Aorta (tissue), 5 donors: Measurements from ENCODE around the gene FBN1. TPM values are rescaled to one million over a fixed set of nuclear protein-coding genes. Genes with fewer than 3 reads are reported as not detected.

ENCODE experiments used
- ATAC-seq: fragments of 200-7000 bp; cut with Tn5 transposase; one replicate; pipeline ENCODE4 v1.9.1; 2022; ENCODE audit warnings: moderate library complexity; ENCODE audit not compliant: low FRiP score
- DNase-seq, 2 donors: peaks; one replicate each; pipeline ENCODE4 v3.0.0-alpha.2; 2020
- H3K27ac ChIP-seq, 2 donors: one replicate each; pipeline ENCODE4 v1.5.1; 2013; ENCODE audit warnings: low read length in 2 of 2, mild to moderate bottlenecking in 2 of 2, moderate library complexity in 2 of 2, control low read depth in 1 of 2, inconsistent platforms in 1 of 2, low read depth in 1 of 2
- H3K27me3 ChIP-seq, 2 donors: one replicate each; pipeline ENCODE4 v1.6.1; 2013; ENCODE audit warnings: control low read depth in 1 of 2, low read length in 1 of 2, mild to moderate bottlenecking in 1 of 2, moderate library complexity in 1 of 2; ENCODE audit not compliant: insufficient read depth in 2 of 2, control insufficient read depth in 1 of 2
- H3K36me3 ChIP-seq, 2 donors: one replicate each; pipeline ENCODE4 v1.6.1; 2013; ENCODE audit warnings: control low read depth in 1 of 2, low read length in 1 of 2, mild to moderate bottlenecking in 1 of 2; ENCODE audit not compliant: insufficient read depth in 2 of 2, control insufficient read depth in 1 of 2
- H3K4me1 ChIP-seq, 2 donors: one replicate each; pipeline ENCODE4 v1.6.1; 2013; ENCODE audit warnings: low read length in 2 of 2, control low read depth in 1 of 2, mild to moderate bottlenecking in 1 of 2, moderate library complexity in 1 of 2; ENCODE audit not compliant: insufficient read depth in 2 of 2, control insufficient read depth in 1 of 2
- H3K4me3 ChIP-seq, 2 donors: one replicate each; pipeline ENCODE4 v1.5.1; 2013; ENCODE audit warnings: low read length in 2 of 2, control low read depth in 1 of 2, mild to moderate bottlenecking in 1 of 2
- H3K9me3 ChIP-seq: one replicate; pipeline ENCODE4 v1.6.1; 2013; ENCODE audit warnings: mild to moderate bottlenecking, low read length; ENCODE audit not compliant: control insufficient read depth
- WGBS, 2 donors: extraction: QIAGEN DNeasy Blood & Tissue Kit; methylation state at CpG; one replicate each; pipeline ENCODE4 v1.1.7; 2013; 5-methylcytosine and 5-hydroxymethylcytosine counted together
- intact Hi-C, 2 donors: fragments of 100-400 bp; cut with DNase I; formaldehyde crosslinking; loops; one replicate each; pipeline versions ENCODE4 v1.14.2 to v1.15.0; 2022
- polyA plus RNA-seq, 2 donors: library from polyadenylated mRNA; stranded (reverse); fragments of 200-250 nt; gene quantifications; one replicate each; pipeline ENCODE4 v1.2.3, GENCODE V29; 2013
- total RNA-seq, 2 donors: library from RNA; stranded (reverse); fragmentation: NEBNext Ultra II Directional; extraction: Animal tissue kit (Norgen Biotek cat#: 25700); gene quantifications; one replicate each; pipeline ENCODE4 v1.2.1, GENCODE V29; 2021
- donor health status: healthy with polysubstance abuse.
- donor health status: Bipolar disorder and iron deficiency.
- donor health status: DM: no; HTN: no; CAD: no.
- donor health status: DM: no; HTN: no; CAD: no.
- donor health status: DM: yes; HTN: yes; CAD: no.

The FBN1 gene
- total and polyA plus RNA-seq, 4 donors, result 24.7 to 529 (median 141) TPM

DNA sequence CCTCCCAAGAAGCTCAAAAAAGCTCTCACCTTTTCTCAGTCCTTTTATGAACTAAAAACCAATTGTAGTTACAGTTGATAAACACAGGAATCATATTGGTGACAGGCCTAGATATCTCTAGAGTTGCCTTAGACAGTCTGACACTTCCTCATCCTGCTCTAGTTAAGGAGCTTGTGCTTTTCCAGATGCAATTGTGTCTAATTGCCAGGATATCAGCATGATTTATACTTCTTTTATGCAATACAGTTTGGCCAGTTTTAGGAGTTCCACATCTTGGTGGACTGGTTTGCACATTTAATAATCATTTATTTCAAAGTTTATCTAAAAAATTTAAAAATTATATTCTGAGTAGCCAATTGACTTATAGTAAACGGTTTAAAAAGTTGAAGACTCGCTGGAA is 218.6 kb downstream of the FBN1 start:
- no peak for DNase-seq
- H3K36me3 ChIP-seq, result peaks cover 11 to 12% of the 10 kb centered on the region in 2 donors
- intact Hi-C loops, result no loop called here
- no peaks in the 10 kb centered on the region for H3K27me3 ChIP-seq
- 65 to 68% methylated on average over 2 of the region's 2 CpGs for WGBS, 2 donors
- H3K4me3 ChIP-seq, result no peak overlapping the region
- no peak overlapping the region for H3K27ac ChIP-seq
- ATAC-seq, result no peak
- no peaks in the 10 kb centered on the region for H3K4me1 ChIP-seq
- no peaks in the 10 kb centered on the region for H3K9me3 ChIP-seq

DNA sequence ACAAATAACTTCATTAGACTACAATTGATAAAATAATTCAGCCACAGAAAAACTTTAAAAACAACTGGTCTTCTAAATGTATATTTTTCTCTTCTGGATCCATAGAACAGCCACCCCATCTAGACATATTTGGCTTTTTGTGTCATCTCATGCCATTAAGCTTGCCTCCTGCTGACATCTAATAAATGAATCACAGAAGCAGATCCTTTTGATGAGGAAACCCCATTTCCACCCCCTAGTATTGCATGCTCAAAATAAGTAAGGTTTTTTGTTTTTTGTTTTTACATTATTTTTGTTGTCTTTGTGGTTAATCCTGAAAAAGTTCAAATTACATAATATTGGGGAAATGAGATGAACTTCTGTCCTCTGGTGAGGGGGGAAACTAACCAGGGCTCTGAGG is 219.5 kb downstream of the FBN1 start:
- no peaks in the 10 kb centered on the region for H3K9me3 ChIP-seq
- no peak overlapping the region for H3K27ac ChIP-seq
- intact Hi-C loops, result no loop called here
- no peak overlapping the region for H3K4me3 ChIP-seq
- H3K36me3 ChIP-seq, result peaks cover 11 to 13% of the 10 kb centered on the region in 2 donors
- ATAC-seq, result no peak
- DNase-seq, result no peak
- no peaks in the 10 kb centered on the region for H3K27me3 ChIP-seq
- no peaks in the 10 kb centered on the region for H3K4me1 ChIP-seq

DNA sequence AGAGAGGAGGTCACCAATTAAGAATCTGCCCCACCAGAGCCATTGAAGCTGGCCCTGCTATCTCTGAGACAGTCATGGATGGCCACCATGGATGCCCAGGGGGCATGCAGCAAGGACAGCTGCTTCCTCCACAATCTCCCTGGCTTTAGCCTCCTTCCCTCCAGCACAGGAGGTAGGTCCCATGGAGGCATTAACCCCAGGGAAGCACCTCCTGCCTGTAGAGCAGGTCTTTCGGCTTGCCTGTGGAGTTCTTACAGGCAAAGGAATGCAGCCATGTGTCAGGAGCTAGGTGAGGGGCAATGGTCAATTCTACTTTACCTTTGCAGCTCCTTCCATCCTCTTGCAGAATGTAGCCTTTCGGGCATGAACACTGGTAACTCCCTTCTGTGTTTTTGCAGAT is 220.5 kb downstream of the FBN1 start:
- WGBS, 2 donors, result 92 to 93% methylated on average over 2 of the region's 2 CpGs
- Histone ChIP-seq H3K27me3 (no peaks in the 10 kb centered on the region), H3K4me1 (no peaks in the 10 kb centered on the region), H3K4me3 (no peak overlapping the region), H3K27ac (no peak overlapping the region), H3K36me3 (peaks cover 6 to 11% of the 10 kb centered on the region in 2 donors), H3K9me3 (no peaks in the 10 kb centered on the region)
- intact Hi-C loops, result no loop called here
- DNase-seq (no peak), ATAC-seq (no peak)

DNA sequence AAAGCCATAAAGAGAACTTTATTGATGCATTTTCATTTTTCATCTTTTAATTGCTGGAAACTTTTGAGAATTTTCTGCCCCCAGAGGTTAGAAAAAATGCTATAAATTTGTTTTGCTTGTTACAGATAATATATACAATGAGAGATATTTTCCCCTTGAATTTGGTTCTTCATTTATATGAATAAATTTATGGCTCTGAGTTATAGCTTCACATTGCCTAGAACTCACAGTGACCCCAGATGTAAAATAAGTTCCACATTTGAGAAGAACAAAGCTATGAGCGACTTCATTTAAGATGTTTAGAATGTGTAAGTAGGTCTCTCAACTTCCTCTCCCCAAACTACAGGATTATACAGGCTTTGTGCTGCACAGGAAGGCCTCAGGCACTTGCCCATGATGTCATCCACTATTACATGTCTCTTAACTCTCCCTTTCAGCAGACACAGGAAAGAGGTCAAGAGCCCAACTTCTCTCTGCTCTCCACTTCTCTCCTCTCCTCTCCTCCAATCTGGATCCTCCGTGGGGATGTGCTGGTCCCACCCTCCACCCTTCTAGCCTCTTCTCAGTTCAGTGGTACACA is 221.5 kb downstream of the FBN1 start:
- no peak for ATAC-seq
- whole genome bisulfite sequencing, 2 donors, result 81 to 88% methylated on average over 2 of the region's 2 CpGs
- H3K4me3 ChIP-seq, result no peak overlapping the region
- H3K27ac ChIP-seq, result no peak overlapping the region
- no peaks in the 10 kb centered on the region for H3K27me3 ChIP-seq
- peaks cover 2 to 3% of the 10 kb centered on the region in 2 donors for H3K4me1 ChIP-seq
- intact Hi-C loops, result no loop called here
- no peaks in the 10 kb centered on the region for H3K9me3 ChIP-seq
- DNase-seq, result no peak
- H3K36me3 ChIP-seq, result peaks cover 6 to 11% of the 10 kb centered on the region in 2 donors

DNA sequence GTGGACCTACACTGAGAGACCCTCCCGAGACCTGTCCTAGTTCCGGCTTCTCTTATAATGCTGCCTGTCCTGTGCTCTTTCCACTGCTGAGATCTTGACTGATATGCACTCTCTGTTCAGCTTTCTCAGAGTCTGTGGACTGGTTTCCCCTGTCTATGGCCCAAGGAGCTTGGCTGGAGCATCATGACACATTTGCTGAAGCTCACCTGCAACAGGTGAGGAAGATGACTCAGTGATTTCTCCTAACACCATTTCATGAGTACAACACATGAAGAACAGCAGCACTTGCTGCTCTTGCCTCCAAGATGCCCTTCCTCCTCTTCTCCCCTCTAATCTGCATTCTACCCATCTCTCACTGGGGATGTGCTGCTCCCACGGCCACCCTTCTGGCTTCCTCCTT is 222.2 kb downstream of the FBN1 start:
- Histone ChIP-seq H3K27ac (peak overlapping the region in 1 of 2 donors; percentile 2), H3K4me1 (peaks cover 2 to 7% of the 10 kb centered on the region in 2 donors), H3K4me3 (no peak overlapping the region), H3K27me3 (no peaks in the 10 kb centered on the region), H3K36me3 (peaks cover 6 to 11% of the 10 kb centered on the region in 2 donors), H3K9me3 (no peaks in the 10 kb centered on the region)
- DNase-seq (no peak), ATAC-seq (no peak)
- intact Hi-C loops, result no loop called here
- 93 to 94% methylated on average over 3 of the region's 3 CpGs for WGBS, 2 donors

DNA sequence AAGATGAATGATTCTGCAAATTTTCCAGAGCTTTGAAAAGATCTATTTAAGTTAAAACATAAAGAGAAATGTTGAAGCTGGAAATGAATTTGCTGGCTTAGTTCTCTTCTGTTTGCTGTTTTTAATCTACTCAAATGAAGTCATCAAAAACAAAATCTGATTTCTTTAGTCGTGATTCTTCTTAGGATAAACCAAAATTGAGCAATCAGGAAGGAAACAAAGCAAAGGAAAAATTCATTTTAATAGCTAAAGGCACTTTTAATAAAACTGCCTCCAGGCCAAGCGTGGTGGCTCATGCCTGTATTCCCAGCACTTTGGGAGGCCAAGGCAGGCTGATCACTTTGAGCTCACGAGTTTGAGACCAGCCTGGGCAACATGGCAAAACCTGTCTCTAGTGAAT is 223.1 kb downstream of the FBN1 start:
- Histone ChIP-seq H3K36me3 (peaks cover 6 to 9% of the 10 kb centered on the region in 2 donors), H3K27me3 (no peaks in the 10 kb centered on the region), H3K9me3 (no peaks in the 10 kb centered on the region), H3K27ac (no peak overlapping the region), H3K4me1 (peaks cover 2 to 10% of the 10 kb centered on the region in 2 donors), H3K4me3 (no peak overlapping the region)
- no peak for DNase-seq
- 33 to 40% methylated on average over 3 of the region's 3 CpGs for WGBS, 2 donors
- intact Hi-C loops, result no loop called here
- ATAC-seq, result no peak

DNA sequence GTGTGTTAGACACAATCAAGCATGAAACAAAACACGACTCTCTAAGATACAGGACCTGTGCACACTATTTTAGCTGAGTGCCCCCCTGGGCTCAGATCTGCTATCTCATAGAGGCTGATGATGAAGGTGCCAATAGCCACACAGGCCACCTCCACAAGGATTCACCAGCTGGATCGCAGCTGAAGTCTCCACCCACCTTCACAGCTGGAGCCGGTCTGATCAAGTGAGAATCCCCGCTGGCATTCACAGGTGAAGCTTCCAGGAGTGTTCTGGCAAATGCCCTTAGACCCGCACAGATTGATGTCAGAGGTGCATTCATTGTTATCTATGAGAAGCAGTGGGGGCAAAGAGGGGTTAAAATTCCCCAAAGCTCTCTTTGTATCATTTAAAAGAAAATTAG is 224.1 kb downstream of the FBN1 start:
- WGBS, 2 donors, result 80% methylated on average over 5 of the region's 5 CpGs

DNA sequence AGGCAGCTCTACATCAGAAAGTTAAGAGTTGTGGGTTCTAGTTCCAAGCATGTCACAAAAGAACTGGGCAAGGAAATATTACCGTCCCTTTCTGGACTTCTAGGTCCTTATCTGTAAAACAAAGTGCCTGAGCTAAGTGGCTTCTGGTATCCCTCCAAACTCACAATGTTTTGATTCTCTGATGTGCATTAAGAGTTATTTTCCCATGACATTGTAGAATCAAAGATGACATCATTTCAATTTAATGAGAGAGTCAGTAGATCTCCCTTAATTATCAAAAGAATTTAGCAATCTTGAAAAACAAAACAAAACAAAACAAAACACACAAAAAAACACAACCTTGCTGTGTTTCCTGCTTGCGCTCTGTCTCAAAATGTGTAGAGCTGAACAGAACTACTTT is 225.6 kb downstream of the FBN1 start:
- H3K27me3 ChIP-seq, result no peaks in the 10 kb centered on the region
- peaks cover 0 to 6% of the 10 kb centered on the region in 2 donors for H3K36me3 ChIP-seq
- intact Hi-C loops, result loop anchor here (10.0 kb wide), 2 partner anchors 65 to 195 kb away; no protein-coding TSS in a partner anchor

More for the DNA sequence above, 224.1 kb downstream of the FBN1 start:
- Histone ChIP-seq H3K36me3 (peaks cover 6 to 9% of the 10 kb centered on the region in 2 donors), H3K9me3 (no peaks in the 10 kb centered on the region), H3K27me3 (no peaks in the 10 kb centered on the region), H3K27ac (no peak overlapping the region), H3K4me1 (peaks cover 2 to 10% of the 10 kb centered on the region in 2 donors), H3K4me3 (no peak overlapping the region)
- intact Hi-C loops, result no loop called here
- no peak for ATAC-seq
- no peak for DNase-seq

DNA sequence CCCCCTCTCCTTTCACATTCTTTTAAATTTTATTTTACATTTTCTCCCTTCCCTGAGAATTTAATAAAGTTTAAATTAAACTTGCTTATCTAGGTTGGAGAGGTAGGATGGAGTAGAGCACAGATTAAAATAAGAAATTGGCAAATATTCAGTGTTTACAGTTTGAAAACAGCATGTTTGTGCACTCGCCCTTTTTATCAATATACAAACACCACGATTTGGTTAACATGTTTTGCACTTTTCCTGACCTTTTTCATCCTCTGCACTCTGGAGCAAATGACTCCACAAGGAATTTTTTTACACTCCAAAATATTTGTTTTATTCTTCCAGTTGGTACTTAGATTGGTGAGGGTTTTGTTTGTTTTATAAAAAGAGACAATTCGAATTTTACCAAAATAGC is 227.2 kb downstream of the FBN1 start:
- ATAC-seq (no peak), DNase-seq (no peak)
- intact Hi-C loops, result loop anchor here (10.0 kb wide), 2 partner anchors 64 to 194 kb away; no protein-coding TSS in a partner anchor
- Histone ChIP-seq H3K36me3 (peaks cover 0 to 4% of the 10 kb centered on the region in 2 donors), H3K9me3 (no peaks in the 10 kb centered on the region), H3K27me3 (no peaks in the 10 kb centered on the region), H3K4me3 (no peak overlapping the region), H3K27ac (no peak overlapping the region), H3K4me1 (peaks cover 2 to 10% of the 10 kb centered on the region in 2 donors)
- WGBS, 2 donors, result 6% methylated on average over 3 of the region's 3 CpGs

More for the DNA sequence above, 225.6 kb downstream of the FBN1 start:
- H3K27ac ChIP-seq, result no peak overlapping the region
- no peaks in the 10 kb centered on the region for H3K9me3 ChIP-seq
- ATAC-seq (no peak), DNase-seq (no peak)
- 9 to 11% methylated on average over 2 of the region's 2 CpGs for WGBS, 2 donors
- H3K4me1 ChIP-seq, result peaks cover 2 to 10% of the 10 kb centered on the region in 2 donors
- H3K4me3 ChIP-seq, result no peak overlapping the region
